ENCODE data around the gene MARVELD3. TPM values are rescaled to one million over a fixed set of nuclear protein-coding genes. Genes with fewer than 3 reads are reported as not detected.
"Not testable (repeated sequence)": the region's sequence is repeated elsewhere in the genome, so short reads cannot be mapped to it uniquely, and the experiment has no call there.

Gene MARVELD3
- total RNA-seq, 3 donors from 2014 or later (not counting 1 experiment from before 2014, with no cell fraction given), result not detected

GRCh38 chr16:71584543-71585317 lies 41.3 kb upstream of the MARVELD3 start:
- TF ChIP-seq CTCF (IDR thresholded peaks at IDR 0.05), result no peak
- Mint-ChIP-seq H3K27me3 (ENCODE audit: low read depth in 2 of 2) (peaks cover 29 to 34% of the 10 kb centered on the region in 2 donors), H3K4me1 (no peaks in the 10 kb centered on the region)

GRCh38 chr16:71585318-71585703 lies 40.7 kb upstream of the MARVELD3 start:
- no peaks in the 10 kb centered on the region for H3K9me3 Mint-ChIP-seq
- no peaks in the 10 kb centered on the region for H3K4me1 ChIP-seq (ENCODE audit: control insufficient read depth, insufficient read depth, low read length)
- no peak overlapping the region for H3K27ac Mint-ChIP-seq

More at GRCh38 chr16:71584543-71585317, 41.3 kb upstream of the MARVELD3 start:
- Mint-ChIP-seq H3K36me3 (no peaks in the 10 kb centered on the region), H3K9me3 (no peaks in the 10 kb centered on the region), H3K4me3 (no peak overlapping the region), H3K27ac (no peak overlapping the region)
- Histone ChIP-seq H3K27ac (ENCODE audit: low read length) (no peak overlapping the region), H3K27me3 (ENCODE audit: control insufficient read depth, insufficient read depth, low read length) (no peaks in the 10 kb centered on the region), H3K4me3 (ENCODE audit: low read length) (no peak overlapping the region), H3K36me3 (ENCODE audit: control insufficient read depth, insufficient read depth, low read length) (no peaks in the 10 kb centered on the region), H3K4me1 (ENCODE audit: control insufficient read depth, insufficient read depth, low read length) (no peaks in the 10 kb centered on the region), H3K9me3 (ENCODE audit: control insufficient read depth, insufficient read depth, low read length) (no peaks in the 10 kb centered on the region)
- DNase-seq (no peak), ATAC-seq (no peak)
- 93% methylated on average over 3 of the region's 3 CpGs for WGBS (ENCODE audit: insufficient coverage)
- intact Hi-C loops (cut with micrococcal nuclease), result no loop called here

GRCh38 chr16:71589334-71589733 lies 36.6 kb upstream of the MARVELD3 start:
- H3K4me1 Mint-ChIP-seq; ATAC-seq; H3K4me3 Mint-ChIP-seq; DNase-seq; H3K36me3 Mint-ChIP-seq; H3K27ac ChIP-seq (ENCODE audit: low read length); H3K27me3 ChIP-seq (ENCODE audit: control insufficient read depth, insufficient read depth, low read length); H3K4me1 ChIP-seq (ENCODE audit: control insufficient read depth, insufficient read depth, low read length); H3K4me3 ChIP-seq (ENCODE audit: low read length); intact Hi-C loops (cut with micrococcal nuclease); H3K27ac Mint-ChIP-seq; H3K9me3 Mint-ChIP-seq; H3K9me3 ChIP-seq (ENCODE audit: control insufficient read depth, insufficient read depth, low read length); H3K36me3 ChIP-seq (ENCODE audit: control insufficient read depth, insufficient read depth, low read length): not testable (repeated sequence)
- H3K27me3 Mint-ChIP-seq (ENCODE audit: low read depth in 2 of 2), result peaks cover 37 to 44% of the 10 kb centered on the region in 2 donors
- 93% methylated on average over 24 of the region's 30 CpGs for WGBS (ENCODE audit: insufficient coverage)

More at GRCh38 chr16:71585318-71585703, 40.7 kb upstream of the MARVELD3 start:
- no peaks in the 10 kb centered on the region for H3K4me1 Mint-ChIP-seq
- H3K36me3 Mint-ChIP-seq, result no peaks in the 10 kb centered on the region
- Histone ChIP-seq H3K36me3 (ENCODE audit: control insufficient read depth, insufficient read depth, low read length) (no peaks in the 10 kb centered on the region), H3K4me3 (ENCODE audit: low read length) (no peak overlapping the region), H3K27ac (ENCODE audit: low read length) (no peak overlapping the region), H3K9me3 (ENCODE audit: control insufficient read depth, insufficient read depth, low read length) (no peaks in the 10 kb centered on the region), H3K27me3 (ENCODE audit: control insufficient read depth, insufficient read depth, low read length) (no peaks in the 10 kb centered on the region)
- TF ChIP-seq CTCF (IDR thresholded peaks at IDR 0.05), result no peak
- H3K27me3 Mint-ChIP-seq (ENCODE audit: low read depth in 2 of 2), result peaks cover 26 to 31% of the 10 kb centered on the region in 2 donors
- WGBS (ENCODE audit: insufficient coverage), result 64% methylated on average over 3 of the region's 4 CpGs
- H3K4me3 Mint-ChIP-seq, result no peak overlapping the region
- intact Hi-C loops (cut with micrococcal nuclease), result no loop called here
- ATAC-seq, result no peak
- DNase-seq, result no peak

- ATAC-seq; H3K4me1 ChIP-seq (ENCODE audit: control insufficient read depth, insufficient read depth, low read length); DNase-seq; H3K9me3 ChIP-seq (ENCODE audit: control insufficient read depth, insufficient read depth, low read length); H3K36me3 Mint-ChIP-seq; H3K4me1 Mint-ChIP-seq; H3K27me3 ChIP-seq (ENCODE audit: control insufficient read depth, insufficient read depth, low read length); intact Hi-C loops (cut with micrococcal nuclease); H3K9me3 Mint-ChIP-seq; H3K4me3 ChIP-seq (ENCODE audit: low read length); H3K4me3 Mint-ChIP-seq; H3K27ac Mint-ChIP-seq; H3K36me3 ChIP-seq (ENCODE audit: control insufficient read depth, insufficient read depth, low read length); H3K27ac ChIP-seq (ENCODE audit: low read length): not testable (repeated sequence)
- no CpG with 5 or more reads among the region's 2 CpGs for WGBS (ENCODE audit: insufficient coverage)
- H3K27me3 Mint-ChIP-seq (ENCODE audit: low read depth in 2 of 2), result peaks cover 35 to 44% of the 10 kb centered on the region in 2 donors
Measured at GRCh38 chr16:71590071-71590470, 35.9 kb upstream of the MARVELD3 start.
